ENCODE measurements around the gene AQR.

The AQR gene

GRCh38 chr15:34802803-34803750 is 166.5 kb downstream of the AQR start:
- TF ChIP-seq GATA2 (IDR thresholded peaks at IDR 0.05; ENCODE audit: low read depth, low read length), result no peak
- no peak for TF ChIP-seq GATA3 (IDR thresholded peaks at IDR 0.05; ENCODE audit: low read depth, low read length)

GRCh38 chr15:34802371-34802770 is 167.2 kb downstream of the AQR start:
- no peak for TF ChIP-seq GATA2 (IDR thresholded peaks at IDR 0.05; ENCODE audit: low read depth, low read length)
- no peak for TF ChIP-seq GATA3 (IDR thresholded peaks at IDR 0.05; ENCODE audit: low read depth, low read length)

Measured in SH-SY5Y (cell line).